HCT116 (cell line): Measurements from ENCODE around the gene IL22RA2. TPM values are rescaled to one million over a fixed set of nuclear protein-coding genes. Genes with fewer than 3 reads are reported as not detected.

Experiments used
- ATAC-seq: fragments of 200-7000 bp; cut with Tn5 transposase; 2 replicates; pipeline ENCODE4 v1.9.1; 2020; ENCODE audit warnings: mild to moderate bottlenecking, moderate library complexity
- BruUV-seq: library from RNA; stranded (reverse); fragments of 400-500 nt; replicated peaks from 2 replicates; lab custom pipeline; 2021; lab: Mats Ljungman, UMichigan
- CTCF ChIA-PET: fragments of 300-600 bp; sonication (Branson Sonifier 250); formaldehyde crosslinking; loops from one replicate; lab custom pipeline; 2021; ENCODE audit warnings: antibody characterized with exemption; lab: Charles Lee
- POLR2A ChIA-PET: fragments of 300-600, 350-600 bp; sonication (Branson Sonifier 250); formaldehyde crosslinking; loops from one replicate; lab custom pipeline; 2021; ENCODE audit warnings: antibody characterized with exemption; lab: Charles Lee
- RAD21 ChIA-PET, 2 experiments: fragments of 300-600 bp; sonication (Branson Sonifier 250); formaldehyde crosslinking; loops; one replicate each; lab custom pipeline; 2023; ENCODE audit warnings: low total read pairs in 2 of 2; ENCODE audit not compliant: uncharacterized antibody in 2 of 2, unreplicated experiment in 2 of 2, low non-redundant PET in 1 of 2; lab: Charles Lee
- DNase-seq: peaks from one replicate; pipeline ENCODE4 v3.0.0-alpha.2; 2010; ENCODE audit warnings: low read depth, low spot score
- H2AFZ ChIP-seq: fragments of 200-600 bp; shearing (Covaris generic), sonication (generic); 2 replicates; pipeline ENCODE4 v1.6.1; 2017; ENCODE audit warnings: low read depth, mixed run types, mixed read lengths, antibody characterized with exemption, low read length; ENCODE audit not compliant: poor library complexity, severe bottlenecking
- H3K27ac ChIP-seq: 2 replicates; pipeline ENCODE4 v1.5.1; 2012; ENCODE audit warnings: low read depth, low read length
- H3K27me3 ChIP-seq: fragments of 200-600 bp; sonication (generic); 2 replicates; pipeline ENCODE4 v1.6.1; 2016; ENCODE audit warnings: mixed run types, low read length, mixed read lengths; ENCODE audit not compliant: insufficient read depth
- H3K36me3 ChIP-seq, 2 experiments: fragments of 200-500 bp in 1 of 2; fragments of 200-600 bp in 1 of 2; sonication (Bioruptor generic) in 1 of 2; sonication (generic) in 1 of 2; 2 replicates each; pipeline versions ENCODE4 v1.5.1 to v1.6.1; 2014 to 2016; ENCODE audit warnings: low read length in 2 of 2, inconsistent platforms in 1 of 2, mixed read lengths in 1 of 2, mixed run types in 1 of 2; ENCODE audit not compliant: insufficient read depth in 2 of 2, control insufficient read depth in 1 of 2
- H3K4me1 ChIP-seq, 2 experiments: fragments of 200-600 bp in 1 of 2; sonication (generic) in 1 of 2; 2 replicates each; pipeline versions ENCODE4 v1.5.1 to v1.6.1; 2012 to 2017; ENCODE audit warnings: low read length in 2 of 2, inconsistent platforms in 1 of 2, mild to moderate bottlenecking in 1 of 2, mixed read lengths in 1 of 2, mixed run types in 1 of 2, moderate library complexity in 1 of 2; ENCODE audit not compliant: insufficient read depth in 2 of 2, control insufficient read depth in 1 of 2
- H3K4me2 ChIP-seq: fragments of 200-600 bp; sonication (generic); 2 replicates; pipeline ENCODE4 v1.6.1; 2017; ENCODE audit warnings: mixed run types, low read length, mixed read lengths
- H3K4me3 ChIP-seq, 2 experiments: fragments of 200-600 bp in 1 of 2; sonication (generic) in 1 of 2; replicated peaks in 1 of 2; 2 replicates each; pipeline ENCODE4 v1.5.1; 2011 to 2016; ENCODE audit warnings: low read length in 2 of 2, control low read depth in 1 of 2, low read depth in 1 of 2, mild to moderate bottlenecking in 1 of 2, mixed read lengths in 1 of 2, mixed run types in 1 of 2
- H3K79me2 ChIP-seq: fragments of 200-600 bp; sonication (generic); 2 replicates; pipeline ENCODE4 v1.6.1; 2017; ENCODE audit warnings: mild to moderate bottlenecking, mixed run types, low read length, moderate library complexity, mixed read lengths; ENCODE audit not compliant: insufficient read depth
- H3K9ac ChIP-seq: fragments of 200-600 bp; sonication (generic); 2 replicates; pipeline ENCODE4 v1.6.1; 2016; ENCODE audit warnings: low read length, mixed read lengths
- H3K9me2 ChIP-seq: fragments of 200-600 bp; sonication (generic), shearing (Covaris generic); 2 replicates; pipeline ENCODE4 v1.6.1; 2017; ENCODE audit warnings: mixed run types, mild to moderate bottlenecking, moderate library complexity; ENCODE audit not compliant: insufficient read depth
- H3K9me3 ChIP-seq, 2 experiments: fragments of 200-500 bp in 1 of 2; fragments of 200-600 bp in 1 of 2; sonication (Bioruptor generic) in 1 of 2; sonication (generic) in 1 of 2; 2 replicates each; pipeline ENCODE4 v1.6.1; 2014 to 2017; ENCODE audit warnings: low read length in 2 of 2, mixed read lengths in 2 of 2, inconsistent platforms in 1 of 2, low read depth in 1 of 2, mild to moderate bottlenecking in 1 of 2, mixed run types in 1 of 2, moderate library complexity in 1 of 2; ENCODE audit not compliant: control insufficient read depth in 1 of 2, insufficient read depth in 1 of 2
- H4K20me1 ChIP-seq: fragments of 200-600 bp; sonication (generic), shearing (Covaris generic); 2 replicates; pipeline ENCODE4 v1.6.1; 2017; ENCODE audit warnings: mixed run types, mild to moderate bottlenecking, moderate library complexity; ENCODE audit not compliant: insufficient read depth
- CBX3 ChIP-seq: IDR thresholded peaks from 2 replicates; pipeline ENCODE4 v1.6.1; 2012; ENCODE audit warnings: low read depth
- CEBPB ChIP-seq: IDR thresholded peaks from 2 replicates; pipeline ENCODE4 v1.6.1; 2012; ENCODE audit warnings: low read depth
- EGR1 ChIP-seq: IDR thresholded peaks from 2 replicates; pipeline ENCODE4 v1.6.1; 2012; ENCODE audit warnings: low read depth
- ELF1 ChIP-seq: IDR thresholded peaks from 2 replicates; pipeline ENCODE4 v1.6.1; 2012; ENCODE audit warnings: low read depth, borderline replicate concordance
- EZH2 ChIP-seq: fragments of 200-600 bp; sonication (generic); IDR thresholded peaks from 2 replicates; pipeline ENCODE4 v1.6.1; 2017; ENCODE audit warnings: antibody characterized with exemption, mixed run types
- EZH2phosphoT487 ChIP-seq: fragments of 200-600 bp; IDR thresholded peaks from 2 replicates; pipeline ENCODE4 v1.6.1; 2018; ENCODE audit warnings: antibody characterized with exemption, borderline replicate concordance
- FOSL1 ChIP-seq: IDR thresholded peaks from 2 replicates; pipeline ENCODE4 v1.6.1; 2012; ENCODE audit warnings: low read depth
- POLR2A ChIP-seq: IDR thresholded peaks from 2 replicates; pipeline ENCODE4 v1.7.0; 2011; ENCODE audit warnings: borderline replicate concordance; ENCODE audit not compliant: insufficient read depth, insufficient read length; ENCODE audit errors: extremely low read depth
- POLR2AphosphoS5 ChIP-seq: IDR thresholded peaks from 2 replicates; pipeline ENCODE4 v1.6.1; 2011; ENCODE audit warnings: mild to moderate bottlenecking, low read depth, low read length, moderate library complexity
- RAD21 ChIP-seq: IDR thresholded peaks from 2 replicates; pipeline ENCODE4 v1.6.1; 2012; ENCODE audit warnings: low read depth, mild to moderate bottlenecking
- SIN3A ChIP-seq: IDR thresholded peaks from 2 replicates; pipeline ENCODE4 v1.6.1; 2012; ENCODE audit warnings: low read depth
- SRF ChIP-seq: IDR thresholded peaks from 2 replicates; pipeline ENCODE4 v1.6.1; 2012; ENCODE audit warnings: low read depth
- TCF7L2 ChIP-seq: IDR thresholded peaks from 2 replicates; pipeline ENCODE4 v1.7.0; 2011; ENCODE audit warnings: borderline replicate concordance, inconsistent platforms; ENCODE audit not compliant: insufficient read depth, insufficient read length; ENCODE audit errors: extremely low read depth
- YY1 ChIP-seq: IDR thresholded peaks from 2 replicates; pipeline ENCODE4 v1.6.1; 2011; ENCODE audit warnings: low read length, low read depth, moderate library complexity, mild to moderate bottlenecking; ENCODE audit not compliant: insufficient replicate concordance; ENCODE audit errors: extremely low read depth
- ZFX ChIP-seq: fragments of 450-650 bp; IDR thresholded peaks from 2 replicates; pipeline ENCODE4 v1.6.1; 2017
- intact Hi-C: fragments of 100-400 bp; cut with micrococcal nuclease; formaldehyde crosslinking; loops from 2 replicates; pipeline ENCODE4 v1.10.0; 2022
- total RNA-seq: library from RNA; stranded (reverse); gene quantifications from one replicate; pipeline ENCODE4 v1.2.1, GENCODE V29; 2021; ENCODE audit not compliant: unreplicated experiment
- TF ChIP-seq, protein P1 (sequence below): IDR thresholded peaks from 2 replicates; pipeline ENCODE4 v1.6.1; 2012; ENCODE audit warnings: low read depth
- TF ChIP-seq, protein P2 (sequence below): IDR thresholded peaks from 2 replicates; pipeline ENCODE4 v1.6.1; 2012
- TF ChIP-seq, protein P3 (sequence below): IDR thresholded peaks from 2 replicates; pipeline ENCODE4 v1.6.1; 2011; ENCODE audit warnings: mild to moderate bottlenecking, low read length, moderate library complexity; ENCODE audit not compliant: insufficient replicate concordance; ENCODE audit errors: extremely low read depth

IL22RA2 gene
- total RNA-seq, 1 experiment from 2014 or later, result not detected

DNA sequence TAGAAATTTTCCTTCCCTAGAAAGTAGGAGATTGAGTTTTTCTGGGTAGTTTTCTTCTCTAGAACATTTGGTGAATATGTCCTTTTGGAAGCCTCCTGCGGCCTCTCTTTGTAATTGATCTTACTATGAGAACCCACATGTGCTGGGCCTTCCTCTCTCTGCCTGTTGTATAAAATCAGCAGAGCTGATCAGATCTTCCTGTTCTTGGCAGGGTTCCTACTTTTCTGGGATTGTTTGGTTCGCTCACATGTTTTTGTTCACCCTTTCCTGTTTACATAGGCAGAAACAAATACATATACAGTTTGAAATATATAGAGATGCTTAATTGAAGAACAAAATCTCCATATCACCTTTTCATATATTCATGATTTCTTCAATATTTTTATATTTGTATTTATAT is 57.8 kb downstream of the IL22RA2 start:
- RAD21 ChIA-PET, result no interaction called here
- no peak overlapping the region for H2AFZ ChIP-seq
- intact Hi-C loops, result no loop called here
- TF ChIP-seq, protein P1, sequence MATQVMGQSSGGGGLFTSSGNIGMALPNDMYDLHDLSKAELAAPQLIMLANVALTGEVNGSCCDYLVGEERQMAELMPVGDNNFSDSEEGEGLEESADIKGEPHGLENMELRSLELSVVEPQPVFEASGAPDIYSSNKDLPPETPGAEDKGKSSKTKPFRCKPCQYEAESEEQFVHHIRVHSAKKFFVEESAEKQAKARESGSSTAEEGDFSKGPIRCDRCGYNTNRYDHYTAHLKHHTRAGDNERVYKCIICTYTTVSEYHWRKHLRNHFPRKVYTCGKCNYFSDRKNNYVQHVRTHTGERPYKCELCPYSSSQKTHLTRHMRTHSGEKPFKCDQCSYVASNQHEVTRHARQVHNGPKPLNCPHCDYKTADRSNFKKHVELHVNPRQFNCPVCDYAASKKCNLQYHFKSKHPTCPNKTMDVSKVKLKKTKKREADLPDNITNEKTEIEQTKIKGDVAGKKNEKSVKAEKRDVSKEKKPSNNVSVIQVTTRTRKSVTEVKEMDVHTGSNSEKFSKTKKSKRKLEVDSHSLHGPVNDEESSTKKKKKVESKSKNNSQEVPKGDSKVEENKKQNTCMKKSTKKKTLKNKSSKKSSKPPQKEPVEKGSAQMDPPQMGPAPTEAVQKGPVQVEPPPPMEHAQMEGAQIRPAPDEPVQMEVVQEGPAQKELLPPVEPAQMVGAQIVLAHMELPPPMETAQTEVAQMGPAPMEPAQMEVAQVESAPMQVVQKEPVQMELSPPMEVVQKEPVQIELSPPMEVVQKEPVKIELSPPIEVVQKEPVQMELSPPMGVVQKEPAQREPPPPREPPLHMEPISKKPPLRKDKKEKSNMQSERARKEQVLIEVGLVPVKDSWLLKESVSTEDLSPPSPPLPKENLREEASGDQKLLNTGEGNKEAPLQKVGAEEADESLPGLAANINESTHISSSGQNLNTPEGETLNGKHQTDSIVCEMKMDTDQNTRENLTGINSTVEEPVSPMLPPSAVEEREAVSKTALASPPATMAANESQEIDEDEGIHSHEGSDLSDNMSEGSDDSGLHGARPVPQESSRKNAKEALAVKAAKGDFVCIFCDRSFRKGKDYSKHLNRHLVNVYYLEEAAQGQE, result no peak
- no peak for TF ChIP-seq EZH2phosphoT487
- TF ChIP-seq EGR1, result no peak
- no peak for TF ChIP-seq FOSL1
- TF ChIP-seq ELF1, result no peak
- TF ChIP-seq TCF7L2, result no peak
- TF ChIP-seq ZFX, result no peak
- TF ChIP-seq, protein P2, sequence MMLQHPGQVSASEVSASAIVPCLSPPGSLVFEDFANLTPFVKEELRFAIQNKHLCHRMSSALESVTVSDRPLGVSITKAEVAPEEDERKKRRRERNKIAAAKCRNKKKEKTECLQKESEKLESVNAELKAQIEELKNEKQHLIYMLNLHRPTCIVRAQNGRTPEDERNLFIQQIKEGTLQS, result no peak
- TF ChIP-seq, protein P3, sequence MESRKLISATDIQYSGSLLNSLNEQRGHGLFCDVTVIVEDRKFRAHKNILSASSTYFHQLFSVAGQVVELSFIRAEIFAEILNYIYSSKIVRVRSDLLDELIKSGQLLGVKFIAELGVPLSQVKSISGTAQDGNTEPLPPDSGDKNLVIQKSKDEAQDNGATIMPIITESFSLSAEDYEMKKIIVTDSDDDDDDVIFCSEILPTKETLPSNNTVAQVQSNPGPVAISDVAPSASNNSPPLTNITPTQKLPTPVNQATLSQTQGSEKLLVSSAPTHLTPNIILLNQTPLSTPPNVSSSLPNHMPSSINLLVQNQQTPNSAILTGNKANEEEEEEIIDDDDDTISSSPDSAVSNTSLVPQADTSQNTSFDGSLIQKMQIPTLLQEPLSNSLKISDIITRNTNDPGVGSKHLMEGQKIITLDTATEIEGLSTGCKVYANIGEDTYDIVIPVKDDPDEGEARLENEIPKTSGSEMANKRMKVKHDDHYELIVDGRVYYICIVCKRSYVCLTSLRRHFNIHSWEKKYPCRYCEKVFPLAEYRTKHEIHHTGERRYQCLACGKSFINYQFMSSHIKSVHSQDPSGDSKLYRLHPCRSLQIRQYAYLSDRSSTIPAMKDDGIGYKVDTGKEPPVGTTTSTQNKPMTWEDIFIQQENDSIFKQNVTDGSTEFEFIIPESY, result no peak
- no peak for TF ChIP-seq CBX3
- no peak for TF ChIP-seq SIN3A
- TF ChIP-seq YY1, result no peak
- TF ChIP-seq RAD21, result no peak
- no peak for TF ChIP-seq POLR2A
- no peak for TF ChIP-seq CEBPB
- TF ChIP-seq POLR2AphosphoS5, result no peak
- TF ChIP-seq EZH2, result no peak
- no peak for TF ChIP-seq SRF
- TF ChIP-seq, all 23 proteins: peak for 0
- H3K27ac ChIP-seq, result no peak overlapping the region
- POLR2A ChIA-PET, result no interaction called here
- H3K27me3 ChIP-seq, result no peaks in the 10 kb centered on the region
- no peaks in the 10 kb centered on the region for H3K9me3 ChIP-seq
- no peaks in the 10 kb centered on the region for H3K36me3 ChIP-seq
- no TSS peak for BruUV-seq
- no peaks in the 10 kb centered on the region for H3K9me2 ChIP-seq
- CTCF ChIA-PET, result no interaction called here
- H3K4me3 ChIP-seq, result no peak overlapping the region
- no peaks in the 10 kb centered on the region for H3K4me1 ChIP-seq
- no peak for DNase-seq
- ATAC-seq, result no peak
- no peak overlapping the region for H3K4me2 ChIP-seq
- no peaks in the 10 kb centered on the region for H3K79me2 ChIP-seq
- H3K9ac ChIP-seq, result no peak overlapping the region
- no peaks in the 10 kb centered on the region for H4K20me1 ChIP-seq
